Tibial artery (tissue), 4 donors: ENCODE data around the gene LCN15.

ENCODE experiments used
- DNase-seq, 2 donors: peaks; one replicate each; pipeline ENCODE4 v3.0.0-alpha.2; 2019
- H3K27ac ChIP-seq, 2 donors: fragments of 200-600 bp; sonication (generic) in 1 of 2; 1 replicate in 1 of 2; 2 replicates in 1 of 2; pipeline ENCODE4 v1.5.1; 2018 to 2019; ENCODE audit warnings: mild to moderate bottlenecking in 1 of 2
- H3K27me3 ChIP-seq, 2 donors: fragments of 200-600 bp; sonication (generic) in 1 of 2; one replicate each; pipeline versions ENCODE4 v1.5.1 to v1.6.0; 2016 to 2019
- H3K36me3 ChIP-seq, 3 donors: fragments of 200-600 bp; sonication (generic) in 2 of 3; one replicate each; pipeline ENCODE4 v1.5.1; 2016 to 2019; ENCODE audit warnings: mild to moderate bottlenecking in 2 of 3
- H3K4me1 ChIP-seq, 4 donors: fragments of 200-600 bp; sonication (generic) in 2 of 4; 1 replicate in 3 of 4; 2 replicates in 1 of 4; pipeline ENCODE4 v1.5.1; 2016 to 2019
- H3K4me3 ChIP-seq, 2 donors: fragments of 200-600 bp; sonication (generic) in 1 of 2; 1 replicate in 1 of 2; 2 replicates in 1 of 2; pipeline ENCODE4 v1.5.1; 2018 to 2019; ENCODE audit warnings: mild to moderate bottlenecking in 2 of 2
- H3K9me3 ChIP-seq, 3 donors: fragments of 200-600 bp; sonication (generic) in 1 of 3; one replicate each; pipeline ENCODE4 v1.5.1; 2016 to 2019
- intact Hi-C: fragments of 100-400 bp; cut with DNase I; formaldehyde crosslinking; loops from one replicate; pipeline ENCODE4 v1.15.0; 2023; ENCODE audit warnings: low total_unique reads
- TF ChIP-seq, protein P1 (sequence below), 2 experiments: fragments of 200-600 bp in 1 of 2; fragments of 450-650 bp in 1 of 2; IDR thresholded peaks; one replicate each; pipeline ENCODE4 v1.5.1; 2017 to 2019; ENCODE audit warnings: antibody characterized with exemption in 2 of 2, mild to moderate bottlenecking in 1 of 2, moderate library complexity in 1 of 2

Gene LCN15, protein sequence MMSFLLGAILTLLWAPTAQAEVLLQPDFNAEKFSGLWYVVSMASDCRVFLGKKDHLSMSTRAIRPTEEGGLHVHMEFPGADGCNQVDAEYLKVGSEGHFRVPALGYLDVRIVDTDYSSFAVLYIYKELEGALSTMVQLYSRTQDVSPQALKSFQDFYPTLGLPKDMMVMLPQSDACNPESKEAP

DNA sequence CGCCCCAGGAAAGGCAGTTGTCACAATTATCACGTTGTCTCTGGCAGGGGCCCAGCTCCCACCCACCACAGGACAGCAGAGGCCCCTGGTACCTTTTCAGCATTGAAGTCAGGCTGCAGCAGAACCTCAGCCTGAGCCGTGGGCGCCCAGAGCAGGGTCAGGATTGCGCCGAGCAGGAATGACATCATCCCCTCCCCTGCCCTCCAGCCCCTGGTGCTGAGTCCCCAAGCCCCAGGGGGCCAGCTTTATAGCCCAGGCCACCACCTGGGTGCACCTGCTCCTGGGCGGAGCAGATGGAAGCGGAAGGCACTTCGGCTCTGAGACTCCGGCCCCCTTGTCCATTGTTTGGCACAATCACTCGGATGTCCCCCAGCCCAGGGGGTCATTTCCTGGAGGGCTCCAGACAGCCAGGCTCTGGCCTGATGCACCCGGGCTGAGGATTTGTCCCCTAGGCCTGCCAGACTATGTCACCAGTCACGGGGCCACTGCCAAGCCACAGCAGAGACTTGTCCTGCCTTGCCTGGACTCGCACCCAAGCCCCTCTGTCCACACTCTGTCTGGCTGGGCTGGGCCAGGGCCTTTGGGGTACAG, at the start of gene LCN15:
Gene LCN15 (minus strand): TSS at position 218 of the 591 bp plus-strand sequence. CDS start 30 bp downstream, at position 188.
- intact Hi-C loops: no loop called here
- Histone ChIP-seq H3K4me1 (peaks cover 0 to 10% (median 2%) of the 10 kb centered on the region in 4 donors), H3K27ac (no peak within 1 kb of the TSS), H3K27me3 (peaks cover 0 to 77% of the 10 kb centered on the region in 2 donors), H3K4me3 (no peak within 1 kb of the TSS), H3K36me3 (no peaks in the 10 kb centered on the region), H3K9me3 (no peaks in the 10 kb centered on the region)
- peak in 1 of 2 donors; percentile 56 for DNase-seq
- TF ChIP-seq, protein P1, sequence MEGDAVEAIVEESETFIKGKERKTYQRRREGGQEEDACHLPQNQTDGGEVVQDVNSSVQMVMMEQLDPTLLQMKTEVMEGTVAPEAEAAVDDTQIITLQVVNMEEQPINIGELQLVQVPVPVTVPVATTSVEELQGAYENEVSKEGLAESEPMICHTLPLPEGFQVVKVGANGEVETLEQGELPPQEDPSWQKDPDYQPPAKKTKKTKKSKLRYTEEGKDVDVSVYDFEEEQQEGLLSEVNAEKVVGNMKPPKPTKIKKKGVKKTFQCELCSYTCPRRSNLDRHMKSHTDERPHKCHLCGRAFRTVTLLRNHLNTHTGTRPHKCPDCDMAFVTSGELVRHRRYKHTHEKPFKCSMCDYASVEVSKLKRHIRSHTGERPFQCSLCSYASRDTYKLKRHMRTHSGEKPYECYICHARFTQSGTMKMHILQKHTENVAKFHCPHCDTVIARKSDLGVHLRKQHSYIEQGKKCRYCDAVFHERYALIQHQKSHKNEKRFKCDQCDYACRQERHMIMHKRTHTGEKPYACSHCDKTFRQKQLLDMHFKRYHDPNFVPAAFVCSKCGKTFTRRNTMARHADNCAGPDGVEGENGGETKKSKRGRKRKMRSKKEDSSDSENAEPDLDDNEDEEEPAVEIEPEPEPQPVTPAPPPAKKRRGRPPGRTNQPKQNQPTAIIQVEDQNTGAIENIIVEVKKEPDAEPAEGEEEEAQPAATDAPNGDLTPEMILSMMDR (IDR thresholded peaks at IDR 0.05): no peak

DNA sequence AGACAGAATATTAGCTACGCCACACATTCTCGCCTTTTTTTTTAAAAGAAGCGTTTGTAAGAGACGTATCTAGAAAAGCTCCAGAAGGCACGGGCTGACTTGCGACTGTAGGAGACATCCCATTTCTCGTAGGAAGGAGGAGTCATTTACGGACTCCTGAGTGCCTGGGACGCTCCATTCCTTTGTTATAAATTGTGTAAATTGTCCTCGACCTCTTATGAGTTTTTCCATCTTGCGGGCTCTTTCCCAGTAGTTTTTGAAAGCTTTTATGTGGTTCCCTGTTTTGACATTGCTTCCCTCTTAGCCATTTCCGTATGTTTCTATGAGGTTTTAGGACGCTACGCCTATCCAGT, 44.5 kb upstream of the LCN15 start:
- H3K4me1 ChIP-seq: peaks cover 0 to 52% (median 26%) of the 10 kb centered on the region in 4 donors
- no peaks in the 10 kb centered on the region for H3K9me3 ChIP-seq
- DNase-seq: no peak
- H3K27me3 ChIP-seq: no peaks in the 10 kb centered on the region
- TF ChIP-seq, protein P1 (IDR thresholded peaks at IDR 0.05): no peak
- peaks cover 0 to 26% (median 6%) of the 10 kb centered on the region in 3 donors for H3K36me3 ChIP-seq
- intact Hi-C loops: loop anchor here (5.0 kb wide), 1 partner anchor 34 kb away; the partner anchor contains the start of gene AJM1
- peak overlapping the region; percentile 94 to 99 for H3K4me3 ChIP-seq
- peak overlapping the region; percentile 69 to 83 for H3K27ac ChIP-seq

DNA sequence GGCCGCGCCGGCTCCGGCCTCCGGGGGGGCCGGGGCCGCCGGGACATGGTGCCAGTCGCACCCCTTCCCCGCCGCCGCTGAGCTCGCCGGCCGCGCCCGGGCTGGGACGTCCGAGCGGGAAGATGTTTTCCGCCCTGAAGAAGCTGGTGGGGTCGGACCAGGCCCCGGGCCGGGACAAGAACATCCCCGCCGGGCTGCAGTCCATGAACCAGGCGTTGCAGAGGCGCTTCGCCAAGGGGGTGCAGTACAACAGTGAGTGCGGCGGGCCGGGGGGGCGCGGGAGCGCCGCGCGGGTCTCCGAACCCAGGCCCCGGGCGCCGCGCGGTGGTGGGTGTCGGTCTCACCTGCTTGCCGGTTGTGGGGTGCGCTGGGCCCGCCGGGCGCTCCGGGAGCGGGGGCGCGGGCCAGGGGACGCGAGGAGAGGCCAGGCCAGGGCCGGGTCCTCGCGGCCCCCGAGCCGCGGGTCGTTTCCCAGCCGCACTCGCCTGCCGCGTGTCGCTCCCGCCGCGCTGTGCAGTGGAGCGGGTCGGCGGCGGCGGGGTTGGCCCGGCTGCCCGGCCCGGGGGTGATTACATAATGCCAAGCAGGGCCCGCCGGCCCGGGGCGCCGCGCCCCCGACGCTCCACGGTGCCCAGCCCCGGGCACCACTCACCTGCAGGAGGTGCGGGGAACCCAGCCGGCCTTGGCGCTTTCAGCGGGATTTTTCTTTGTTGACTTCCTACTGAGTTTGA, 43.9 kb upstream of the LCN15 start:
- TF ChIP-seq, protein P1 (IDR thresholded peaks at IDR 0.05): no peak
- Histone ChIP-seq H3K27me3 (peaks cover 0 to 4% of the 10 kb centered on the region in 2 donors), H3K27ac (peak overlapping the region; percentile 69 to 83), H3K36me3 (peaks cover 0 to 23% (median 6%) of the 10 kb centered on the region in 3 donors), H3K4me1 (peaks cover 0 to 52% (median 26%) of the 10 kb centered on the region in 4 donors), H3K4me3 (peak overlapping the region; percentile 94 to 99), H3K9me3 (no peaks in the 10 kb centered on the region)
- no peak for DNase-seq
- intact Hi-C loops: loop anchor here (5.0 kb wide), 1 partner anchor 34 kb away; the partner anchor contains the start of gene AJM1

DNA sequence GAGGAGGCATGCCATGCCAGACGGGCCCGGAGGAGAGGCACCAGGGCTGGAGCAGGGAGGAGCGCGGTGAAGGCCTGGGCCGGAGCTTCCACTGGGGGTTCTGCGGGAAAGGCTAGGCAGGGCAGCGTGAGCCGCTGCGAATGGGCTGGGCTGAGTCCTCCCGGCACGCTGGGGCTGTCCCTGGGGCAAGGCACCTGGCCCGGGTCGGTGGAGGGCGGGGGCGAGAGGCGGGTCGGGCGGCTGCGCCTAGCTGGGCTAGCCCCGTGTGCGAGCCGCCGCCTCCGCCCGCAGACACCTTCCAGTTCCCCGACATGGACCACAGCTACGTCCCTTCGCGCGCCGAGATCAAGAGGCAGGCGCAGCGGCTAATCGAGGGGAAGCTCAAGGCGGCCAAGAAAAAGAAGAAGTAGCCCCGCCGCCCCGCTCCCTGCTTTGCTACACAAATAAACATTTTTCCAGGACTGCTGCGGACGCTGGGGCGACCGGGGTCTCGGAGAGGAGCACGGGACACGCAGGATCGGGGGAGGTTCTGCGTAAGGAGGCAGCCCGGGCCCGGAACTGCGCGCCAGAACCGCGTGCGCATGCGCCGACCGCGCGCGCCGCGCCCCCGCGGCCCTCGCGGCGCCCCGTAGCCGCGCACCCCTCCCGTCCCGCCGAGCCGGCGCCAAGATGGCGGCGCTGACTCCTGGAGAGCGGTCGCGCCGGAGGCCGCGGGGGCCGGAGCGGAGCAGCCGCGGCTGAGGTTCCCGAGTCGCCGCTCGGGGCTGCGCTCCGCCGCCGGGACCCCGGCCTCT, 43.2 kb upstream of the LCN15 start, which contains the start of gene RABL6:
Gene RABL6 (plus strand): TSS at position 668 of the 794 bp plus-strand sequence. CDS start 249 bp downstream, outside the sequence.
- TF ChIP-seq, protein P1 (IDR thresholded peaks at IDR 0.05): peak in 1 of 2 experiments; percentile 31

More for the DNA sequence above, 43.2 kb upstream of the LCN15 start, which contains the start of gene RABL6:
- peak; percentile 57 to 86 for DNase-seq
- intact Hi-C loops: loop anchor here (5.0 kb wide), 1 partner anchor 35 kb away; the partner anchor contains the start of gene AJM1
- Histone ChIP-seq H3K36me3 (peaks cover 0 to 16% (median 0%) of the 10 kb centered on the region in 3 donors), H3K4me3 (peak within 1 kb of the TSS; percentile 94 to 99), H3K27me3 (peaks cover 0 to 10% of the 10 kb centered on the region in 2 donors), H3K27ac (peak within 1 kb of the TSS; percentile 83 to 93), H3K9me3 (no peaks in the 10 kb centered on the region), H3K4me1 (peaks cover 0 to 52% (median 26%) of the 10 kb centered on the region in 4 donors)
